HG03060 (cell line): ENCODE measurements around the gene NECAB3.
"Not testable (repeated sequence)": the region's sequence is repeated elsewhere in the genome, so short reads cannot be mapped to it uniquely, and the experiment has no call there.

Experiments used
- ATAC-seq: cut with Tn5 transposase; IDR thresholded peaks from one replicate; pipeline ENCODE4 v1.9.1; 2021; ENCODE audit warnings: low read depth, moderate number of reproducible peaks; ENCODE audit not compliant: unreplicated experiment

Gene NECAB3, protein sequence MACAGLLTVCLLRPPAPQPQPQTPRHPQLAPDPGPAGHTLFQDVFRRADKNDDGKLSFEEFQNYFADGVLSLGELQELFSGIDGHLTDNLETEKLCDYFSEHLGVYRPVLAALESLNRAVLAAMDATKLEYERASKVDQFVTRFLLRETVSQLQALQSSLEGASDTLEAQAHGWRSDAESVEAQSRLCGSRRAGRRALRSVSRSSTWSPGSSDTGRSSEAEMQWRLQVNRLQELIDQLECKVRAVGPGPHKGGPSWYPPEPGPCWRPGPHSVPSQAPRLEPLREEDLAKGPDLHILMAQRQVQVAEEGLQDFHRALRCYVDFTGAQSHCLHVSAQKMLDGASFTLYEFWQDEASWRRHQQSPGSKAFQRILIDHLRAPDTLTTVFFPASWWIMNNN

DNA sequence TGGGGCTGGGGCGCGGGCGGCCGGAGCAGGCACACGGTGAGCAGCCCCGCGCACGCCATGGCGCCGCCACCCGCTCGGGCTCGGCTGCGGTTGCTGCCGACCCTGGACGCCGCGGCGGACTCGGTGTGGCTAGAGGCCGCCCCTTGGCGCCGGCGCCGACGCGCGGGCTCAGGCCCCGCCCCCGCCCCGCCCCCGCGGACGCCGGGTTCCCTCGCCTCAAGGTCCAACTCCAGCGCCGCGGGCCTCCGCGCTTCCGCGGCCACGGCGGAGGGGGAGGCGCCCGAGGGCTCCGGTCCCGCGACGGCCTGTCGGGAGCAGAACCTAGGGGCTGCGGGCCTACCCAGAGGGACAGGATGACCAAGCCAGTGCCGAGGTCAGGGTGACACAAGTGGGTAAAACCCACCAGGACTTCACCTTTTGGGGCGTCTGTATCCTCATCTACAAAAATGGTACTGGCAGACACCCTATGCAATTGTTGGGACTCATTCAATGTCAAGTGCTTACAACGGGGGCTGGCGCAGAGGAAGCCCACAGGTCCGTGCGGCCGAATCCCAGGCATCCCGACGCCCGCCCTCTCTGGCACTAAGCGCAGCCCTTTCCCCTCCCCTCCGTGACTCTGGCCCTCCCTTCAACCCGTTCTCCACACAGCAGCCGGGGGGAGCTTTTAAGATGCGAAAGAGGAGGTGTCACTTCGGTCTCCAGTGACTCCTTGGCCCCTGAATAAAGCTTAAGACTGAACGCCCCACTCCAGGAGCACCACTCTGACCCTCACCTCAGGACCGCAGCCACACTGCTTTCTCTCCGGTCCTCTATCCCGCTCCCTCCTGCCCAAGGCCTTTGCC is at the start of gene NECAB3:
Gene NECAB3, minus strand, starts transcription at position 135 of the 842 bp plus-strand sequence. Its CDS starts 76 bp downstream, at position 59.
- ATAC-seq = no peak

DNA sequence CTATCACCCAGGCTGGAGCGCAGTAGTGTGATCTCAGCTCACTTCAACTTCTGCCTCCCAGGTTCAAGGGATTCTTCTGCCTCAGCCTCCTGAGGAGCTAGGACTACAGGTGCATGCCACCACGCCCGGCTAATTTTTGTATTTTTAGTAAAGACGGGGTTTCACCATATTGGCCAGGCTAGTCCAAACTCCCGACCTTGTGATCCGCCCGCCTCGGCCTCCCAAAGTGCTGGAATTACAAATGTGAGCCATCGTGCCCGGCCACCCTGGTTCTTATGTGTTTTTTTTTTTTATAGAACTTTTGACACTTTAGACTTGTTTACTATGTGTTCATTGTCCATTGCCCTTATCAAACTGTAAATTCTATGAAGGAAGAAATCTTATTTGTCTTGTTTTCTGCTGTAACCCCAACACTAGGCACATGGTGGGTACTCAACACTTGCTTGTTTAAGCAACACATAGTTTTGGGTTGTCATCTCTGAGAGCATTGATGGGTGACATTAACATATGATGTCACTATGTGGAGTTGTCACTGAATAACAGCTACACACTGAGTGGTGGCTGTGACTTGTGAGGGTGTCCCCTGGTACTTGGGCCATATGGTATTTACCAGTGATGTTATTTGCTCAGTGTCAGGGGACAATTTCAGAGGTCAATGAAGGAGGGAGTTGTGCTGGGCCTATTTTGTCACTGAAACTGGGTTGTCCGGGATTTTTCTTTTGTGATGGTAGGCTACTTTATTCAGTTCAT is 47.3 kb upstream of the NECAB3 start:
- no peak for ATAC-seq

DNA sequence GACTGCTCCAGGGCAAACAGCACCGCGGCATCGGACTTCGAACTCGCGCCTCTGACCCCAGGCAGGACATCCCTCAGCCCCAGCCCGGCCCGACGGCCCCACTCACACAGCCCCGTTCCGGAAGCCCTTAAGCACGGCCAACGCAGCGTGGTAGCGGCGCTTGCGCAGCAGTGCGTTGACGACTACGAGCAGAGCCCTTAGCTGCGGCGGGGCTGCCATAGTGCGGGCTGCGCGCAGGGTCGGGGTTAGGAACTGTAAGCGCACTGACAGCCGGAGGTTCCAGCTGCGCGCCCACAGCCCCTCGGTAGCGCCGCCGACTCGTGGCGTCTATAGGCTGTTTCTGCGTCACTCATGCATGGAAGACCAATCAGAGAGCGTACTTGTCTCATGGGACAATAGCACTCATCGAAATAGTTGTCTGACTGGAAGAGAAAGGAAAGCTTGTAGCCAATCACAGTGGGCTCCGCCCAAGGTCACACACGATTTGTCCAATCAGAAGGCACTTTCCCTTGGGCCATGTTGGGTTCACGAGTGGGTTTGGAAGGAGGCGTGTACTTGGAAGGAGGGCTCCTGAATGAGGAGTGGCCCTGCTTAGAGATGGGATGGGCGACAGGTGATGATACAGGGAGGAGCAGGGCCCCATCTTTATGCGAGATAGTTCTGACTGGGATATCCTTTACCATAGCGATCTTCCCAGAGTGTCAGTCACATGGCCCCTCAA is 45.9 kb upstream of the NECAB3 start, which contains the start of gene PXMP4:
Gene PXMP4, minus strand, starts transcription at position 322 of the 721 bp plus-strand sequence. Its CDS starts 103 bp downstream, at position 219.
- peak; percentile 87 for ATAC-seq

DNA sequence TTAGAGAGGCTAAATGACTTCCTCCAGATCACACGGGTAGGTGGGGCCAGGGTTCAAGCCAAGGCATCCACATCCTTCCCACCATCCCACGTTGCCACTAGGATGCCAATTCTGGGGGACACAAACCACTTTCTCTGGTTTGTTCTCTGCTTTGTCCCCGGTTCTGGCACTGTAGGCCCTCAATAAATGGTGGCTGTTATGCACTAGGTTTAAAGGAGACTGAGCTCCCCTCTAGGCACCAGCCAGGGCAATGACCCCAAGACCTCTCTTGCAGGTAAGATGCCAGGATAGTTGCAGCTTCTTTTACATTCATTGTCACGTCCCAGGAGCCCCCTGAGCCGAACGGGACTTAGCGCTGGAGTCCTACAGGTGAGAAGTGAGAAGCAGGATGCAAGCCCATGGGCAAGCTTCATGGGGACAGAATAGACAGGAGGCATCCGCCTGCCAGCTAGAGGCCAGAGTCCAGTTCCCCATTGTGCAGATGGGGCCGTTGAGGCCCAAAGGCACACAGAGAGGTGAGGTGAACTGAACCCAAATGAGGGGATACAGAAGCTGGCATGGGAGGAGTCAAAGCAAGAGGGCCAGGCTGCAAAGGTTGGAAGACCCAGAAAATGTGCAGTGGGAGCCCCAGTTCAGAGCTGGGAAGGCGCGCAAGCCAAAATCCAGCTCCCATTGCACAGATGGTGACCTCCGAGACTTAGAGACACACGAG is 45.2 kb upstream of the NECAB3 start:
- ATAC-seq = no peak

DNA sequence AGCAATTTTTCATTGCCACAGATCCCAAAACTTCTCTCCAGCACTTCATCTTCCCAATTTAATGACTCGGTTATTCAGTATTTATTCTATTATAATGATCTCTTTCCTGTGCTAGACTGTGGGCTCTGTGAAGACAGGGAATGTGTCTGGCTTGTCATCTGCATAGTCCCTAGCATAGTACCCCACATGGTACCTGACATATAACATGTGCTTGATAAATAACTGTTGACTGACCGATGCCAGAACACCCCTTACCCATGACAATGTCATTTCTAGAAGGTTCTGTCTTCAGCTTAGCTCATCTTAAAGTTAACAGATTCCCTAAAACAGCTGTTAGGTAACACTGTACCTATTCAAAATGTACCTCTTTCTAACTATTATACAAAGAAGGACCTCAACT is 42.3 kb upstream of the NECAB3 start:
- no peak for ATAC-seq

DNA sequence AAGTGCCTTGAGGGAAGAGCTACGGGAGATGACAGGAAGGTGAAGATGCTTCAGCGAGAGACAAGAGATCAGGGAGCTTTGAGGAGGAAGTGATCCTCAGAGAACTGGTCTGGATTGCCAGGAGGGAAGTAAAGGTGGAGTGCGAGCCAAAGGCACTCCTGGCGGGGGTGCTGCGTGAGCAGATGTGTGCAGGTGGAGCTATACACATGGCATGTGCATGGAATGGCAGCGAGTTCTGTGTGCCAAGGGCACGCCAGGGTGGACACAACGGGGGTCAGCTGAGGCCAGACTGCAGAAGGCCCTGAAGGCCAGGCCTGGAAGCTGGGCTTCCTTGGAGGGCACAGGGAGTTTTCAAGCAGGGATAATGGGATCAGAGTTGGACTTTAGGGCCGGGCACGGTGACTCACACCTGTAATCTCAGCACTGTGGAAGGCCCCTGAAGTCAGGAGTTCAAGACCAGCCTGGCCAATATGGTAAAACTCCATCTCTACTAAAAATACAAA is 39.7 kb upstream of the NECAB3 start:
- ATAC-seq = no peak

DNA sequence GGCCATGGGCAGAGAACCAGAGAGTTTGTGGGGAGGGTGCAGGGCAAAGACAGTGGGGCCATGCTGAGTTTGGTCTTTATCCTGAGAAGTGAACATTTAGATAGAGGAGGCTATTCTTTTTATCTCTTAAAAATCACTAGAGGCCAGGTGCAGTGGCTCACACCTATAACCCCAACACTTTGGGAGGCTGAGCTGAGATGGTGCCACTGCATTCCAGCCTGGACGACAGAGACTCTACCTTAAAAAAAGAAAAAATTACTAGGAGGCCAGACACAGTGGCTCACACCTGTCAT is 37.2 kb upstream of the NECAB3 start:
- no peak for ATAC-seq

DNA sequence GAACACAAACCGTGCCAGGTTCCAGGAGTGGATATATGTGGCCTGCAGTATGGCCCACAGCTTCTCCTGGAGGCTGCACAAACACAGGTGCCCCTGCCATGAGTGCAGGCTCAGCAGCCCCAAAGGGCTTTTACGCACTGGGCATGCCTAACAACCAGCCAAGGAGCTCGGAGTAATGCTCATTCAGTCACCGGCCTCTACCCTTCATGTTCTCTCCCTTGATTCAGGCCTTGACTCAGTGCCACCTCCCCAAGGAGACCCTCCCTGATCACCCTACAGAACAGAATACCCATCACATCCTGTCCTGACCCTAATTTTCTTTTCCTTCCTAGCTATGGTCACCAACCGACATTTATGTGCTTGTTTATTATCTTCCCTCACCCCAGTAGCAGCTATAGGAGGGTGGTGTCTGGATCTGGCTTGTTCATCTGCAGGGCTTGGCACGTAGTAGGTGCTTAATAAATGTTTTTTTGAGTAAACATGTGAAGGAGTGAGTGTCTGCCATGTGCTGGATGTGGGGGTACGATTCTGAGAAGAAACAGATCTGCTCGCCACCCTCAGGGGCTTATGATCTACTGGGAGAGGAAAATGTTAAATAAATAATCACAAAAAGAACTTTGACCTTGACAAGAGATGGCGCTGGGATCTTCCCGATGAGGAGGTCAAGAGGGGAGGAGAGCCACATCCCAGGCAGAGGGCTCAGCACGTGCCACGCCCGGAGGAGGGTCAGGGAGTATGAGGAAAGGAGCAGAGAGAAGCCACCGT is 36.6 kb upstream of the NECAB3 start:
- ATAC-seq = no peak

DNA sequence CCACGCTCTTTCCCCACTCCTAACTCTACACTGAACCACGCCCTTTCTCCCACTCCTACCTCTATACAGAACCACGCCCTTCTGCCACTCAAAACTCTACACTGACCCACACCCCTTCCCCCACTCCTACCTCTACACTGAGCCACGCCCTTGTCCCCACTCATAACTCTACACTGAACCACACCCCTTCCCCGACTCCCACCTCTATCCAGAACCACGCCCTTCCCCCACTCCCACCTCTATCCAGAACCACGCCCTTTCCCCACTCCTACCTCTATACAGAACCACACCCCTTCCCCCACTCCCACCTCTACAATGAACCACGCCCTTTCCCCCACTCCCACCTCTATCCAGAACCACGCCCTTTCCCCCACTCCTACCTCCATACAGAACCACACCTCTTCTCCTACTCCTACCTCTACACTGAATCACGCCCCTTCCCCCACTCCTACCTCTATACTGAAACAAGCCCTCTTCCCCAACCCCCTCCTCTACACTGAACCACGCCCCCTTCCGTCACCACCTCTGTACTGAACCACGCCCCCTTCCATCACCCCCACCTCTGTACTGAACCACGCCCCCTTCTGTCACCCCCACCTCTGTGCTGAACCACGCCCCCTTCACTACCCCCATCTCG is 35.8 kb upstream of the NECAB3 start:
- no peak for ATAC-seq

DNA sequence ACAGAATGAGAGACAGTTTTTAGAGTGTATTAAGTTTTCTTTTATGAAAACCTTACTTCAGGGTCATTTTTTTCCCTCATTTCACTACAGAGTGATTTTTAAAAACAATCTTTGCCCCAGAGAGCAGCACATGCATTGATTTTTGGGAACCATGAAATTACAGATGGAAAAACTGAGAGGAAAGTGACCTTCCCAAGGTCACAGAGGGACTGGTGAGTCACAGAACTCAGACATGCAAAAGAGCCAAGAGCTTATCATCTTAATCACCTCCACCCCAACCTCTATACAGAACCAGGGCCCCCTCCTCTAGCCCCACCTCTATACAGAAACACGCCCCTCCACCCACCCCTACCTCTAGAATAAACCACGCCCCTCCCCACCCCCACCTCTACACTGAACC is 35.2 kb upstream of the NECAB3 start:
- no peak for ATAC-seq

DNA sequence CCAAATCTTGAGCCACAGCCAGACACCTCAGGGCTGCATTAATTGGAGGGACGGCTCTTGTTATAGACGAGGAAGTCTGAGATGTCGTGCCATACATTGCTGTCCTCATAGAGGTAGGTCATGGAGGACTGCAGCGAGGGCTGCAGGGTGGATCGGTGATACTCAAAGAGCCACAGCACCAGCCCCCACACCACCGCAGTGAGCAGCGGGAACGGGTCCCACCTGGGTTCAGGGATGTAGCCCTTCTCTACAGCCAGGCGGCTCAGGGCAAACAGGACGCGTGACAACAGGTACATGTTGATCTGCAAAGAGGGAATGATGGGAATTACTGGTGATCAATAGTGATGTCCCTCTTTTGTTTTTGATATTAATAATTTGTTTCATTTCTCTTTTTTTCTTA is 33.4 kb upstream of the NECAB3 start:
- no peak for ATAC-seq

DNA sequence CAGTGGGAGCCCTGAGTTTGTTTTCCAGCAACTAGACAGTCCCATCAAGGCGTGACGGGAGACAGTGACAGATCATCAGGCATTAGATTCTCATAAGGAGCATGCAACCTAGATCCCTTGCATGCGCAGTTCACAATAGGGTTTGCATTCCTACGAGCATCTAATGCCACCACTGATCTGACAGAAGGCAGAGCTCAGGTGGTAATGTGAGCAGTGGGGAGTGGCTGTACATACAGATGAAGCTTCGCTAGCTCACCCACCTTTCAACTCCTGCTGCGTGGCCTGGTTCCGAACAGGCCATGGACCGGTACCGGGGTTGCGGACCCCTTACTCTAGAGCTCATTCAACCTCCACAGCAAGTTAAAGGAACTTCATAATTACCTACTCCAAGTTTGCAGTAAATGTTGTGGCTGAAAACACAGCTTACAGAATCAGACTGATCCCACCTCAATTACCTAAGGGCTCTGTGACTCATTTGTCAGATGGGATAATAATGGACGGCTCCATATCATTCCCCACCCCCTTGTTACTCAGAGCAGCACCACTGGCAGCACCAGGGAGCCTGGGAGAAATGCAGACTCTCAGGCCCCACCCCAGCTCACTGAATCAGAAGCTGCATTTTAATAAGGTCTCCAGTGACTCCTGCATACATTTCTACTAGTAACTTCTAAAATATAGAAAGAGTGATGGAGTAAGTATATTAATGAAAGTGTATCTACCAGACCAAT is 30.1 kb upstream of the NECAB3 start:
- ATAC-seq = no peak

DNA sequence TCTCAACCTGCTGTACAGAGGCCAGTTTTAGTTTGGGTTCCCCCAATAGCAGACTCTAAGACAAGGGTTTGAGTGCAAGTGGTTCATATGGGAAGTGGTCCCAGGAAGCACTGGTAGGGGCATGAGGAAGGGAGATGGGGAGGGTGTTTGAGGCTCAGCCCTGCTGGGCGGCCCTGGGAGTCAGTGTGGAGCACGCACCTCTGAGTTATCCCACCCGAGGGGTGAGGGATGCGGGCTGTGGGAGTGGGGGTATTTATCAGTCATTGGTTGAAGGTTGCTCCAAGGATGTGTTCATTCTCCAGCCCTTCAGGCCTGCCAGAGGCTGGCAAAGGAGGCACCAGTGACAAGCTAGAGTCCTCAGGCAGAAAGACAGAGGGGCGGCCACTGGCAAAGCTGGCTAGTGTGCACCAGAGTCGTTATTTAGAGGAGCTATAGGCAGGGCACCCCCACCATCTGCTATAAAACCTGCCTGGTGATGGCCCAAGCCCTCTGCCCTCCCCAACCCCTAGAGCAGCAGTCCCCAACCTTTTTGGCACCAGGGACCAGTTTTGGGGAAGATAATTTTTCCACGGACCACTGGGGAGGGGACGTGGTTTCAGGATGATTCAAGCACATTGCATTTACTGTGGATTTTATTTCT is 29.4 kb upstream of the NECAB3 start:
- no peak for ATAC-seq

DNA sequence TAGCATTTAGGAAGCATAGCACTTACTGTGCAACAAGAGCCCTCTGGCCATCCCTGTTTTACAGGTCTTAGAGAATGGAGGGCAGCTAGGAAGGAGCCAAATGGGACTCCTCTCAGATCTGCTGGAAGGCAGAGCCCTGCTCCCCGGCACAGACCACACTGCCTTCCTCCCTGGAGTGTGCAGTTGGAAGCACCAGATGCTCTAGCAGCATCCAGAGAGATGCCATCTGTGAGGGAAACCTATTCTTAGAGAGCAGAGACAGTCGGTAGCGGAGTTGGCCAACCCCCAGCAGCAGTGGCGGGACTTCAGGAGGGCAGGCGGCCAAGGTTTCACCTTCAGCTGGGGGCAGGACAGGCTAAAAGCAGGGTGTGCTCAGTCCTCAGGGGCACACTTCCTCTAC is 28.6 kb upstream of the NECAB3 start:
- no peak for ATAC-seq

DNA sequence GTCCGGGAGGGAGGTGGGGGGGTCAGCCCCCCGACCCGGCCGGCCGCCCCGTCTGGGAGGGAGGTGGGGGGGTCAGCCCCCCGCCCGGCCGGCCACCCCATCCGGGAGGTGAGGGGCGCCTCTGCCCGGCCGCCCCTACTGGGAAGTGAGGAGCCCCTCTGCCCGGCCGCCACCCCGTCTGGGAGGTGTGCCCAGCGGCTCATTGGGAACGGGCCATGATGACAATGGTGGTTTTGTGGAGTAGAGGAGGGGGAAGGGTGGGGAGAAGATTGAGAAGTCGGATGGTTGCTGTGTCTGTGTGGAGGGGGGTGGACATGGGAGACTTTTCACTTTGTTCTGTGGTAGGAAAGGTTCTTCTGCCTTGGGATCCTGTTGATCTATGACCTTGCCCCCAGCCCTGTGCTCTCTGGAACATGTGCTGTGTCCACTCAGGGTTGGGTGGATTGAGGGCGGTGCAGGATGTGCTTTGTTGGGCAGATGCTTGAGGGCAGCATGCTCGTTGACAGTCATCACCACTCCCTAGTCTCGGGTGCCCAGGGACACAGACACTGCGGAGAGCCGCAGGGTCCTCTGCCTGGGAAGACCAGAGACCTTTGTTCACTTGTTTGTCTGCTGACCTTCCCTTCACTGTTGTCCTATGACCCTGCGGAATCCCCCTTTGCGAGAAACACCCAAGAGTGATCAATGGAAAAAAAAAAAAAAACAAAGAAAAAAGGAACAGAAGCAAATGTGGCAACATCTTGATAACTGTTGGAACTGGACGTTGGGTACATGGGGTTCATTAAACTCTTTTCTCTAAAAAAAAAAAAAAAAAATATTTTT is 27.6 kb upstream of the NECAB3 start:
- no peak for ATAC-seq

DNA sequence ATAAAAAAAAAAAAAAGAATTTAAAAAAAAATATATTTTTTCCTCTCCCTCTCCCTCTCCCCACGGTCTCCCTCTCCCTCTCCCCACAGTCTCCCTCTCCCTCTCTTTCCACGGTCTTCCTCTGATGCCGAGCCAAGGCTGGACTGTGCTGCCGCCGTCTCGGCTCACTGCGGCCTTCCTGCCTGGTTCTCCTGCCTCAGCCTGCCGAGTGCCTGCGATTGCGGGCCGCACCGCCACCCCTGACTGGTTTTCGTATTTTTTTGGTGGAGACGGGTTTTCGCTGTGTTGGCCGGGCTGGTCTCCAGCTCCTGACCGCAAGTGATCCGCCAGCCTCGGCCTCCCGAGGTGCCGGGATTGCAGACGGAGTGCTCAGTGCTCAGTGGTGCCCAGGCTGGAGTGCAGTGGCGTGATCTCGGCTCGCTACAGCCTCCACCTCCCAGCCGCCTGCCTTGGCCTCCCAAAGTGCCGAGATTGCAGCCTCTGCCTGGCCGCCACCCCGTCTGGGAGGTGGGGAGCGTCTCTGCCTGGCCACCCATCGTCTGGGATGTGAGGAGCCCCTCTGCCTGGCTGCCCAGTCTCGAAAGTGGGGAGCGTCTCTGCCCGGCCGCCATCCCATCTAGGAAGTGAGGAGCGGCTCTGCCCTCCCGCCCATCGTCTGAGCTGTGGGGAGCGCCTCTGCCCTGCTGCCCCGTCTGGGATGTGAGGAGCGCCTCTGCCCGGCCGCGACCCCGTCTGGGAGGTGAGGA is 26.6 kb upstream of the NECAB3 start:
- ATAC-seq = not testable (repeated sequence)
